GM12878 (cell line): ENCODE results near the gene PAPPA. TPM values are rescaled to one million over a fixed set of nuclear protein-coding genes. Genes with fewer than 3 reads are reported as not detected.

Source experiments
- ATAC-seq: fragments of 200-7000 bp; cut with Tn5 transposase; 3 replicates; pipeline ENCODE4 v1.9.1; 2020; ENCODE audit warnings: mild to moderate bottlenecking, moderate library complexity
- BruUV-seq: library from RNA; stranded (reverse); fragments of 400-500 nt; replicated peaks from 2 replicates; lab custom pipeline; 2021; lab: Mats Ljungman, UMichigan
- CTCF ChIA-PET: fragments of 300-600 bp; sonication (Branson Sonifier 250); formaldehyde crosslinking; extraction: SDS; loops from one replicate; lab custom pipeline; 2021; ENCODE audit warnings: inconsistent platforms; lab: Yijun Ruan, JAX
- POLR2A ChIA-PET: fragments of 350-600 bp; formaldehyde crosslinking; extraction: SDS; loops from one replicate; lab custom pipeline; 2021; ENCODE audit warnings: inconsistent platforms; lab: Charles Lee
- RAD21 ChIA-PET: fragments of 300-600 bp; sonication (Branson Sonifier 250); formaldehyde crosslinking; loops from one replicate; lab custom pipeline; 2023; ENCODE audit warnings: antibody characterized with exemption; ENCODE audit not compliant: unreplicated experiment; lab: Charles Lee
- SMC1A ChIA-PET: fragments of 300-600 bp; sonication (Branson Sonifier 250); formaldehyde crosslinking; loops from one replicate; lab custom pipeline; 2023; ENCODE audit not compliant: unreplicated experiment, uncharacterized antibody; lab: Charles Lee
- DNase-seq: peaks from one replicate; pipeline ENCODE4 v3.0.0-alpha.2; 2011; ENCODE audit warnings: low read depth, low spot score
- FAIRE-seq: peaks from 3 replicates; lab custom pipeline; 2011; peaks lifted over from hg19 to GRCh38; lab: Jason Lieb, UNC
- H2AFZ ChIP-seq: 2 replicates; pipeline ENCODE4 v1.6.0; 2011; ENCODE audit warnings: low read depth, low read length, control low read depth; ENCODE audit not compliant: control insufficient read depth
- H3K27ac ChIP-seq: 2 replicates; pipeline ENCODE4 v1.5.1; 2011; ENCODE audit warnings: control low read depth; ENCODE audit not compliant: control insufficient read depth, insufficient read depth
- H3K27me3 ChIP-seq, 2 experiments: replicated peaks in 1 of 2; 2 replicates each; pipeline versions ENCODE4 v1.6.0 to v1.6.1; 2011; ENCODE audit warnings: low read length in 1 of 2; ENCODE audit not compliant: control insufficient read depth in 2 of 2, insufficient read depth in 2 of 2
- H3K36me3 ChIP-seq, 2 experiments: 2 replicates each; pipeline ENCODE4 v1.5.1; 2011; ENCODE audit warnings: low read length in 1 of 2; ENCODE audit not compliant: control insufficient read depth in 2 of 2, insufficient read depth in 2 of 2
- H3K4me1 ChIP-seq: 2 replicates; pipeline ENCODE4 v1.6.1; 2011; ENCODE audit warnings: mild to moderate bottlenecking, low read length, moderate library complexity, mixed read lengths; ENCODE audit not compliant: control insufficient read depth, insufficient read depth
- H3K4me2 ChIP-seq: 2 replicates; pipeline ENCODE4 v1.6.0; 2011; ENCODE audit warnings: control low read depth; ENCODE audit not compliant: control insufficient read depth, insufficient read depth
- H3K4me3 ChIP-seq: fragments of 200-600 bp; sonication (generic); 2 replicates; pipeline ENCODE4 v1.5.1; 2016
- H3K79me2 ChIP-seq: 2 replicates; pipeline ENCODE4 v1.6.0; 2011; ENCODE audit warnings: low read length; ENCODE audit not compliant: control insufficient read depth, insufficient read depth
- H3K9ac ChIP-seq: 2 replicates; pipeline ENCODE4 v1.8.0; 2011; ENCODE audit warnings: low read length, control low read depth, mixed read lengths; ENCODE audit not compliant: control insufficient read depth, insufficient read depth
- H3K9me3 ChIP-seq: replicated peaks from 3 replicates; pipeline ENCODE4 v1.5.1; 2011; ENCODE audit warnings: mild to moderate bottlenecking, low read length; ENCODE audit not compliant: control insufficient read depth, insufficient read depth
- H4K20me1 ChIP-seq: 2 replicates; pipeline ENCODE4 v1.6.0; 2011; ENCODE audit not compliant: control insufficient read depth, insufficient read depth
- ATF7 ChIP-seq: fragments of 450-650 bp; IDR thresholded peaks from 2 replicates; pipeline ENCODE4 v1.6.1; 2016; ENCODE audit warnings: low read depth, mild to moderate bottlenecking
- CBFB ChIP-seq: IDR thresholded peaks from 2 replicates; pipeline ENCODE4 v1.6.1; 2016; ENCODE audit warnings: antibody characterized with exemption, low read depth
- CEBPB ChIP-seq, 2 experiments: fragments of 150-350 bp in 1 of 2; IDR thresholded peaks; 2 replicates each; pipeline ENCODE4 v1.6.1; 2012 to 2014; ENCODE audit warnings: low read depth in 2 of 2, low read length in 2 of 2, borderline replicate concordance in 1 of 2, inconsistent platforms in 1 of 2
- EP300 ChIP-seq, 2 experiments: fragments of 150-350 bp in 1 of 2; IDR thresholded peaks; 2 replicates each; pipeline ENCODE4 v1.6.1; 2011 to 2012; ENCODE audit warnings: low read depth in 2 of 2, low read length in 2 of 2, borderline replicate concordance in 1 of 2, improper control_type of control experiment in 1 of 2, inconsistent platforms in 1 of 2; ENCODE audit not compliant: control insufficient read depth in 1 of 2
- GATAD2B ChIP-seq: fragments of 450-650 bp; conservative IDR thresholded peaks from 2 replicates; pipeline ENCODE4 v1.6.1; 2017; ENCODE audit warnings: low read depth, mild to moderate bottlenecking, moderate library complexity
- LARP7 ChIP-seq: fragments of 450-650 bp; IDR thresholded peaks from 2 replicates; pipeline ENCODE4 v1.6.1; 2017; ENCODE audit warnings: mild to moderate bottlenecking
- NR2F1 ChIP-seq: fragments of 450-650 bp; conservative IDR thresholded peaks from 2 replicates; pipeline ENCODE4 v1.6.1; 2017; ENCODE audit warnings: mild to moderate bottlenecking
- PAX8 ChIP-seq: fragments of 450-650 bp; IDR thresholded peaks from 2 replicates; pipeline ENCODE4 v1.6.1; 2017; ENCODE audit warnings: mild to moderate bottlenecking, moderate library complexity
- POLR2AphosphoS2 ChIP-seq: IDR thresholded peaks from 2 replicates; pipeline ENCODE4 v1.6.1; 2011; ENCODE audit warnings: low read depth, mild to moderate bottlenecking, low read length, improper control_type of control experiment, moderate library complexity
- PRDM15 ChIP-seq: fragments of 450-650 bp; formaldehyde crosslinking; IDR thresholded peaks from 2 replicates; pipeline ENCODE4 v1.4.0; 2020; ENCODE audit warnings: mild to moderate bottlenecking, moderate library complexity
- RB1 ChIP-seq: fragments of 450-650 bp; formaldehyde crosslinking; IDR thresholded peaks from 2 replicates; pipeline ENCODE4 v1.6.1; 2017; ENCODE audit warnings: mild to moderate bottlenecking, borderline replicate concordance
- SIN3A ChIP-seq: IDR thresholded peaks from 2 replicates; pipeline ENCODE4 v1.6.1; 2012; ENCODE audit warnings: low read depth, low read length, improper control_type of control experiment
- TARDBP ChIP-seq: IDR thresholded peaks from 2 replicates; pipeline ENCODE4 v1.6.1; 2016; ENCODE audit warnings: borderline replicate concordance
- TCF12 ChIP-seq: IDR thresholded peaks from 2 replicates; pipeline ENCODE4 v1.6.1; 2011; ENCODE audit warnings: low read depth, mild to moderate bottlenecking, low read length
- ZBED1 ChIP-seq: IDR thresholded peaks from 2 replicates; pipeline ENCODE4 v1.6.1; 2016; ENCODE audit warnings: borderline replicate concordance
- ZNF217 ChIP-seq: fragments of 450-650 bp; IDR thresholded peaks from 2 replicates; pipeline ENCODE4 v1.6.1; 2017; ENCODE audit warnings: antibody characterized with exemption, mild to moderate bottlenecking
- ZNF384 ChIP-seq: IDR thresholded peaks from 2 replicates; pipeline ENCODE4 v1.6.1; 2012; ENCODE audit warnings: low read depth, mild to moderate bottlenecking, low read length, improper control_type of control experiment, borderline replicate concordance
- WGBS: methylation state at CpG from one replicate; pipeline ENCODE4 v1.1.6; 2016; ENCODE audit warnings: low lambda C conversion rate; ENCODE audit not compliant: insufficient replicate concordance, insufficient coverage; ENCODE audit errors: missing lambda C conversion rate; 5-methylcytosine and 5-hydroxymethylcytosine counted together
- in situ Hi-C: fragments of 300-500 bp; cut with MboI; formaldehyde crosslinking; loops from 9 replicates; pipeline ENCODE4 v1.14.3; 2018; ENCODE audit warnings: mixed read lengths
- intact Hi-C: fragments of 100-400 bp; cut with micrococcal nuclease; formaldehyde crosslinking; loops from one replicate; pipeline ENCODE4 v1.14.2; 2022; ENCODE audit not compliant: unreplicated experiment
- polyA plus RNA-seq, 11 experiments: library from polyadenylated mRNA; depleted of rRNA in 4 of 11; unstranded in 6 of 11; stranded (reverse) in 5 of 11; fragments of >200 nt; fragmentation: Nextera tagmentation in 4 of 11; fragmentation: Illumina TruSeq in 1 of 11; extraction: Ambion mirVana in 4 of 11; extraction: Trizol in 1 of 11; gene quantifications; 1 replicate in 1 of 11; 2 replicates in 10 of 11; pipeline versions ENCODE4 v1.2.1 to v1.2.3, GENCODE V29; 2011 to 2016; ENCODE audit warnings: inconsistent platforms in 2 of 11, missing spikeins in 2 of 11, low read depth in 1 of 11
- total RNA-seq, 4 experiments: library from RNA; depleted of rRNA in 3 of 4; stranded (reverse); fragments of >200 nt in 3 of 4; fragmentation: Illumina TruSeq in 1 of 4; extraction: Trizol in 1 of 4; gene quantifications; 2 replicates each; pipeline versions ENCODE4 v1.2.1 to v1.2.3, GENCODE V29; 2013 to 2021
- TF ChIP-seq, protein P1 (sequence below): fragments of 450-650 bp; IDR thresholded peaks from 2 replicates; pipeline ENCODE4 v1.6.1; 2017; ENCODE audit warnings: mild to moderate bottlenecking

Gene PAPPA
- total and polyA plus RNA-seq, 10 of the 15 experiments (the other 5 are each of a cell fraction or from before 2014, with no cell fraction given), result under 0.01 to 0.19 (median 0.02) TPM; not detected in 4

GRCh38 chr9:116368680-116369079 is 215.1 kb downstream of the PAPPA start (continued):
- TF ChIP-seq ZNF217 (no peak), RB1 (no peak), PAX8 (no peak), TCF12 (no peak), EP300 (IDR thresholded peaks at IDR 0.05; ENCODE audit: borderline replicate concordance in 1 of 2, control insufficient read depth in 1 of 2, low read depth in 2 of 2, low read length in 2 of 2) (no peak), NR2F1 (no peak), ZNF384 (no peak), POLR2AphosphoS2 (no peak), ATF7 (no peak)

- DNase-seq, result no peak
- Histone ChIP-seq H3K9ac (no peak overlapping the region), H3K4me2 (no peak overlapping the region), H3K4me1 (no peaks in the 10 kb centered on the region), H3K27me3 (no peaks in the 10 kb centered on the region), H3K27ac (no peak overlapping the region), H3K79me2 (no peaks in the 10 kb centered on the region), H3K36me3 (no peaks in the 10 kb centered on the region), H3K9me3 (no peaks in the 10 kb centered on the region), H3K4me3 (no peak overlapping the region), H4K20me1 (no peaks in the 10 kb centered on the region), H2AFZ (no peak overlapping the region)
- no peak for FAIRE-seq
- ATAC-seq, result no peak
- ChIA-PET RAD21 (no interaction called here), CTCF (no interaction called here), POLR2A (no interaction called here), SMC1A (no interaction called here)
- intact Hi-C loops (no loop called here), in situ Hi-C loops (no loop called here)
- BruUV-seq, result no TSS peak
- WGBS, result 11% methylated on average over 5 of the region's 5 CpGs
- TF ChIP-seq PRDM15 (CRISPR knock-in tag), result no peak
- TF ChIP-seq, protein P1, sequence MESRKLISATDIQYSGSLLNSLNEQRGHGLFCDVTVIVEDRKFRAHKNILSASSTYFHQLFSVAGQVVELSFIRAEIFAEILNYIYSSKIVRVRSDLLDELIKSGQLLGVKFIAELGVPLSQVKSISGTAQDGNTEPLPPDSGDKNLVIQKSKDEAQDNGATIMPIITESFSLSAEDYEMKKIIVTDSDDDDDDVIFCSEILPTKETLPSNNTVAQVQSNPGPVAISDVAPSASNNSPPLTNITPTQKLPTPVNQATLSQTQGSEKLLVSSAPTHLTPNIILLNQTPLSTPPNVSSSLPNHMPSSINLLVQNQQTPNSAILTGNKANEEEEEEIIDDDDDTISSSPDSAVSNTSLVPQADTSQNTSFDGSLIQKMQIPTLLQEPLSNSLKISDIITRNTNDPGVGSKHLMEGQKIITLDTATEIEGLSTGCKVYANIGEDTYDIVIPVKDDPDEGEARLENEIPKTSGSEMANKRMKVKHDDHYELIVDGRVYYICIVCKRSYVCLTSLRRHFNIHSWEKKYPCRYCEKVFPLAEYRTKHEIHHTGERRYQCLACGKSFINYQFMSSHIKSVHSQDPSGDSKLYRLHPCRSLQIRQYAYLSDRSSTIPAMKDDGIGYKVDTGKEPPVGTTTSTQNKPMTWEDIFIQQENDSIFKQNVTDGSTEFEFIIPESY, result no peak
- TF ChIP-seq TARDBP, result no peak
- no peak for TF ChIP-seq CEBPB (IDR thresholded peaks at IDR 0.05; ENCODE audit: borderline replicate concordance in 1 of 2, low read depth in 2 of 2, low read length in 2 of 2)
- TF ChIP-seq ZBED1, result no peak
- TF ChIP-seq GATAD2B, result no peak
- no peak for TF ChIP-seq LARP7
- no peak for TF ChIP-seq CBFB
- no peak for TF ChIP-seq SIN3A
These were observed 216.1 kb downstream of the PAPPA start for GRCh38 chr9:116369706-116370105.
